Endothelial cell of umbilical vein (primary cell): ENCODE results near the gene LEMD3.

Source experiments
- EZH2 ChIP-seq: IDR thresholded peaks from 2 replicates; pipeline ENCODE4 v1.6.1; 2012; ENCODE audit warnings: borderline replicate concordance, low read depth, mild to moderate bottlenecking, moderate library complexity, low read length, inconsistent platforms; ENCODE audit not compliant: severe bottlenecking
- JUN ChIP-seq: IDR thresholded peaks from 2 replicates; pipeline ENCODE4 v1.6.1; 2011; ENCODE audit warnings: borderline replicate concordance, low read depth; ENCODE audit not compliant: insufficient read length, insufficient read depth
- TF ChIP-seq, protein P1 (sequence below), 2 donors: IDR thresholded peaks; 1 replicate in 1 of 2; 2 replicates in 1 of 2; pipeline ENCODE4 v1.5.1; 2011; ENCODE audit warnings: low read length in 2 of 2, mild to moderate bottlenecking in 2 of 2, moderate library complexity in 2 of 2, control low read depth in 1 of 2, inconsistent platforms in 1 of 2, low read depth in 1 of 2; ENCODE audit not compliant: insufficient read depth in 1 of 2; ENCODE audit errors: extremely low read depth in 1 of 2

- TF ChIP-seq JUN = no peak
- TF ChIP-seq, protein P1, sequence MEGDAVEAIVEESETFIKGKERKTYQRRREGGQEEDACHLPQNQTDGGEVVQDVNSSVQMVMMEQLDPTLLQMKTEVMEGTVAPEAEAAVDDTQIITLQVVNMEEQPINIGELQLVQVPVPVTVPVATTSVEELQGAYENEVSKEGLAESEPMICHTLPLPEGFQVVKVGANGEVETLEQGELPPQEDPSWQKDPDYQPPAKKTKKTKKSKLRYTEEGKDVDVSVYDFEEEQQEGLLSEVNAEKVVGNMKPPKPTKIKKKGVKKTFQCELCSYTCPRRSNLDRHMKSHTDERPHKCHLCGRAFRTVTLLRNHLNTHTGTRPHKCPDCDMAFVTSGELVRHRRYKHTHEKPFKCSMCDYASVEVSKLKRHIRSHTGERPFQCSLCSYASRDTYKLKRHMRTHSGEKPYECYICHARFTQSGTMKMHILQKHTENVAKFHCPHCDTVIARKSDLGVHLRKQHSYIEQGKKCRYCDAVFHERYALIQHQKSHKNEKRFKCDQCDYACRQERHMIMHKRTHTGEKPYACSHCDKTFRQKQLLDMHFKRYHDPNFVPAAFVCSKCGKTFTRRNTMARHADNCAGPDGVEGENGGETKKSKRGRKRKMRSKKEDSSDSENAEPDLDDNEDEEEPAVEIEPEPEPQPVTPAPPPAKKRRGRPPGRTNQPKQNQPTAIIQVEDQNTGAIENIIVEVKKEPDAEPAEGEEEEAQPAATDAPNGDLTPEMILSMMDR (IDR thresholded peaks at IDR 0.05; ENCODE audit: extremely low read depth in 1 of 2, insufficient read depth in 1 of 2, low read depth in 1 of 2, low read length in 2 of 2) = no peak
- no peak for TF ChIP-seq EZH2
Observed at GRCh38 chr12:65217086-65217485, 47.7 kb downstream of the LEMD3 start.
